ENCODE results near the gene KL. TPM values are rescaled to one million over a fixed set of nuclear protein-coding genes. Genes with fewer than 3 reads are reported as not detected.

Gene KL
- total RNA-seq, 1 donor from 2014 or later = 1.2 TPM

DNA sequence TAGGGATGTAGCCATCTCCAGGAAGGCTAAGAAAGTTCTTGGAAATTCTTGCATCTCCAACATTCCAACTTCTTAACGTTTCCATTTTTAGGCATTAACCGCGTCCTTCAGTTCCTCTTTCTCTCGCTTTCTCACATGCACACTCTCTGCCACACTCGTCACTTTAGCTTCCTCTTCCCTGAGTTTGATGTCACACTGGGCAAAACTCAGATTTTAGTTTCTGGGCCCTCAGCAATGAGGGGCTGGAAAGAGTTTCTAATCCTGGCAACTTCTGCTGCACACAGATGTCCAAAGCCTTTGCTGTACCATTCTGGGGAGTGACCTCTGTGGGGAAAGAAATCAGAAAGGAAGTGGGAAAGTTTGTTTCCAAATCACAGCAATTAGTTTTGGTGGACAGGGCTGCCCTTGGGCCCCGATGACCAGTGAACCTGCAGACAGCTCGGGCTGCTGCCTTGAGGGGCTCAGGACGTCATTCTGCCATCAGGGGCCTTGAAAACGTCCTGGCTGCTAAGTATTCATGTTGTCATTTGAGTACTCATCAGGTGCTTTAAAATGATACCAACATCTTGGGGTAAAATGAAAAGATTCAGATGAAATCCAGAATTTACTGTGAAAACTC lies 89.3 kb downstream of the KL start:
- DNase-seq = no peak
- TF ChIP-seq, protein P1, sequence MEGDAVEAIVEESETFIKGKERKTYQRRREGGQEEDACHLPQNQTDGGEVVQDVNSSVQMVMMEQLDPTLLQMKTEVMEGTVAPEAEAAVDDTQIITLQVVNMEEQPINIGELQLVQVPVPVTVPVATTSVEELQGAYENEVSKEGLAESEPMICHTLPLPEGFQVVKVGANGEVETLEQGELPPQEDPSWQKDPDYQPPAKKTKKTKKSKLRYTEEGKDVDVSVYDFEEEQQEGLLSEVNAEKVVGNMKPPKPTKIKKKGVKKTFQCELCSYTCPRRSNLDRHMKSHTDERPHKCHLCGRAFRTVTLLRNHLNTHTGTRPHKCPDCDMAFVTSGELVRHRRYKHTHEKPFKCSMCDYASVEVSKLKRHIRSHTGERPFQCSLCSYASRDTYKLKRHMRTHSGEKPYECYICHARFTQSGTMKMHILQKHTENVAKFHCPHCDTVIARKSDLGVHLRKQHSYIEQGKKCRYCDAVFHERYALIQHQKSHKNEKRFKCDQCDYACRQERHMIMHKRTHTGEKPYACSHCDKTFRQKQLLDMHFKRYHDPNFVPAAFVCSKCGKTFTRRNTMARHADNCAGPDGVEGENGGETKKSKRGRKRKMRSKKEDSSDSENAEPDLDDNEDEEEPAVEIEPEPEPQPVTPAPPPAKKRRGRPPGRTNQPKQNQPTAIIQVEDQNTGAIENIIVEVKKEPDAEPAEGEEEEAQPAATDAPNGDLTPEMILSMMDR (IDR thresholded peaks at IDR 0.05; ENCODE audit: borderline replicate concordance) = no peak
- H3K27ac ChIP-seq (replicated peaks) = peak overlapping the region; percentile 28
- H3K27me3 ChIP-seq (ENCODE audit: low read depth) = no peaks in the 10 kb centered on the region
- intact Hi-C loops (cut with micrococcal nuclease) = no loop called here
- H3K4me1 ChIP-seq = peaks cover 40% of the 10 kb centered on the region
- H3K9me3 ChIP-seq (replicated peaks) = no peaks in the 10 kb centered on the region
- no peak overlapping the region for H3K4me3 ChIP-seq
- H3K36me3 ChIP-seq = peaks cover 64% of the 10 kb centered on the region

DNA sequence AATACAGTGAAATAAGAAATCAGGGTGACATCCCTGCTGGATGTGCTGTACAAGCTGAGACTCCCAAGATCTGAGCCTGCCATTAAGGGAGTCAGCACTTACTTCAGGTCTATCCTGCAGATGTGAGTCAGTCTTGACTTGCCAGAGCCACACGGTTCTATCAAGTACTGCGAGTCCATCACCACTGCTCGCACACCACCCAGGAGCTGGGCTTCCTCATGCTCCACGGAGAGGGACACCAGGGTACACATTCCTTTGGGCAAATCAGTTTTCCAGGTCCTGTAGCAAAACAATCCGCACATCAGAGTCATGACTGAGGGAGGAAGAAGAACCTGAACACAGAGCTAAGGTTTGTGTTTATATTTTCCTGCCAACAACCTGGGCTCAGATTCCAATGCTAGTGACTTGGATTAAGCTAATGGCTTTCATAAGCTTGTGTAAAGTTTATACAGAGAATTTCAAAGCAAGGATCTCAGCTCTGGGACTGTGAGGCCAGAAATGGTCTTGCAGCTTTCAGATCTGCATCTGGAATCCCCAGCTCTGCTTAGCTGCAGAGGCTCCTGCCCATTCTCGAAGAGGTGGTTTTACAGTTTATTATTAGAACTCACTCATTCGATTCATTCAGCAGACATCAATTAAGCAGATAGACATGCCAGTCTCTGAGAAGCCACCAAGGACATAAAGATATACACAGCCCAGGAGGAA lies 90.6 kb downstream of the KL start:
- H3K4me3 ChIP-seq = no peak overlapping the region
- H3K27me3 ChIP-seq (ENCODE audit: low read depth) = no peaks in the 10 kb centered on the region
- peaks cover 68% of the 10 kb centered on the region for H3K36me3 ChIP-seq
- TF ChIP-seq, protein P1 (IDR thresholded peaks at IDR 0.05; ENCODE audit: borderline replicate concordance) = no peak
- H3K9me3 ChIP-seq (replicated peaks) = no peaks in the 10 kb centered on the region
- DNase-seq = no peak
- H3K4me1 ChIP-seq = peaks cover 53% of the 10 kb centered on the region
- intact Hi-C loops (cut with micrococcal nuclease) = no loop called here
- H3K27ac ChIP-seq (replicated peaks) = peak overlapping the region; percentile 47

DNA sequence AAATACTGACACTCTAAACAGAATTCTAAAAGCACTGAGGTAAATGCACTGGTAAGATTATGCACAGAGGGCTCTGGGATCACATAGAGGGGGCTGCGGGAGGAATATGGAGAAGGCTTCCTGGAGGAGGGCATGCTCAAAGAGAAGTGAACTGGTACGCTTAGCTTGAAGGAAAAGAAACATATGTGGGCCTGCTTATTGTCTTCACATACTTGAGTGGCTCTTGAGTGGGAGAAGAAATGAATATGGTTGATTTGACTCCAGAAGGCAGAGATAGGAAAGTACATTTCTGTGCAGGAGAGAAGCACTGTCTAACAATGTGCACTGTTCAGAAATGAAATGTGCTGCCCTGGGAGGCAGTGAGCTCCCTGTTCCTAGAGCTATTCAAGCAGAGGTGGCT lies 91.1 kb downstream of the KL start:
- no peaks in the 10 kb centered on the region for H3K27me3 ChIP-seq (ENCODE audit: low read depth)
- H3K4me3 ChIP-seq = no peak overlapping the region
- no peaks in the 10 kb centered on the region for H3K9me3 ChIP-seq (replicated peaks)
- TF ChIP-seq, protein P1 (IDR thresholded peaks at IDR 0.05; ENCODE audit: borderline replicate concordance) = no peak
- intact Hi-C loops (cut with micrococcal nuclease) = no loop called here
- peaks cover 58% of the 10 kb centered on the region for H3K4me1 ChIP-seq
- H3K27ac ChIP-seq (replicated peaks) = peak overlapping the region; percentile 47
- no peak for DNase-seq
- peaks cover 70% of the 10 kb centered on the region for H3K36me3 ChIP-seq

DNA sequence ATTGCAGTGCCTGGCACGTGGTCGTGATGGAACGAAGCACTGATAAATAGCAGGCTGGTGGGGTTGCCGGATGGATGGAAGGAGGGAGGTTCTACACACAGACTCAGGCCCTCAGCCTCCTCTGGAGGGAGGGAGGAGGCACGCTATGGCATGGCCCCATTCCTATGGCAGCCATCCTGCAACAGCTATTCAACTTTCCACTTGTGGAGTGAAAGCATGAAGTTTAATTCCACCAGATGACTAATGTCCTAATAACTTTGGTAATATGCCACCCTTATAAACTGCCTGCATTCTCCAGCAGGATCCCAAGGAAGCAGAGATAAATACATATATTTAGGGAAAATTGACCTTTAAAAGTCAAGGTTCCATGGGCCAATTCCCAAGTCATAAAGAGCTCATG lies 92.4 kb downstream of the KL start:
- Histone ChIP-seq H3K27ac (replicated peaks) (peak overlapping the region; percentile 73), H3K36me3 (peaks cover 83% of the 10 kb centered on the region), H3K9me3 (replicated peaks) (no peaks in the 10 kb centered on the region), H3K27me3 (ENCODE audit: low read depth) (no peaks in the 10 kb centered on the region), H3K4me3 (no peak overlapping the region), H3K4me1 (peaks cover 71% of the 10 kb centered on the region)
- TF ChIP-seq, protein P1 (IDR thresholded peaks at IDR 0.05; ENCODE audit: borderline replicate concordance) = no peak
- no peak for DNase-seq
- intact Hi-C loops (cut with micrococcal nuclease) = no loop called here

DNA sequence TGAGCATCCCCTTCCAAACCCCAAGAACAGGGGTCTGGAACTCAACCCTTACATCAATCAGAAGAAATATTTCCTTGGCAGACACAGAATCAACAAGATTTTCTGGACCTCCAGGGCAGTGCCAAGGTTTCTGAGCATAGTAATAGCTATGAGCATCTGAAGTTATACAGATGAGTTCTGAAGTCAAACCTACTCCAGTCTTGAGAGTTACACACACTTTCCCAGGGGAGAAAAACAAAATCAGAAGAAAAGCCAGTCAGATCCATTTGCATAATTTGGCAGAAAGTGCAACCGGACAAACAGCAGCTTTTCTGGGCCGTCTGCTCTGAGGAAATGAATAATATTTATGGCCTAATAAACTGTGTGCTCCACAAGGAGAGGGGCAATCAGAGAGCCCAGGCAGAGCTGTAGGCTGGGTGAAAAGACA lies 93.1 kb downstream of the KL start:
- Histone ChIP-seq H3K36me3 (peaks cover 87% of the 10 kb centered on the region), H3K4me3 (no peak overlapping the region), H3K27me3 (ENCODE audit: low read depth) (no peaks in the 10 kb centered on the region), H3K9me3 (replicated peaks) (no peaks in the 10 kb centered on the region), H3K27ac (replicated peaks) (peak overlapping the region; percentile 73), H3K4me1 (peaks cover 74% of the 10 kb centered on the region)
- TF ChIP-seq, protein P1 (IDR thresholded peaks at IDR 0.05; ENCODE audit: borderline replicate concordance) = no peak
- intact Hi-C loops (cut with micrococcal nuclease) = no loop called here
- DNase-seq = no peak
